ENCODE measurements around the gene GNAS-AS1.

Gene GNAS-AS1

DNA sequence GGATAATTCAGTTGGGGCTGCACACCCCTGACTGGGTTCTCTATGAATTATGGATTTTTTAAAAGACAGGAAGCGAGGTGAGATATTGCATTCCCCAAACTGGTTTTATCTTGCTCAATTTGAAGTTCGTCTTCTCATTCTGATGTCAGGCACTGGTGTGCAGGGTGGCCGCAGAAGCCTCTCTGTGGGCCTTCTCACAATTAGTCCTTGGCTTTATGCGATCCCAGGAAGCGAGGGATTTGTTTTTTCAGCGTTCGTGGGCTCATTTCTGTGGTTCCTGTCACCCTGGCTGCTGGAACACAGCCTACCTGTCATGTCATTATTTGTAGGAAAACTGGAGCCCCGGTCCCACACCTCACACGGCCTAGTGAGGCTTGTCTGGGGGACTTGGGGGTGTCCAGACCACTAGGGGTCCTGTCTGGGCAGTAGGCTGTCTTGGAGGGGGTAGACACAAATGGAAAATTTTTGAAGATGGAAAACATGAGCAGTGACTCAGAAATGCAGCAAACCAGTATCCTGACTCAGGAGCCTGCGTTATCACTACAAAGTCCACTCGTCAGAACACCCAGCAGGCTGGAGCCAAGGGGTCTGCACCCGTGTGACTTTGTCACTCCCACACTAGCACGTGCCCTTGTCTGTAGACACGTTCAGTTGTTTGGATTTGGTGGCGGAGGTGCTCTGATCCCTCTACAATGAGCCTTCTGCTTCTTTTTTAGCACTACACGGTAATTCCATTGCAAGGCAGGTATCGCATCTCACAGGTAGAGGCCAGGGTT, 42.2 kb downstream of the GNAS-AS1 start:
- no peak for DNase-seq (ENCODE audit: low spot score)

DNA sequence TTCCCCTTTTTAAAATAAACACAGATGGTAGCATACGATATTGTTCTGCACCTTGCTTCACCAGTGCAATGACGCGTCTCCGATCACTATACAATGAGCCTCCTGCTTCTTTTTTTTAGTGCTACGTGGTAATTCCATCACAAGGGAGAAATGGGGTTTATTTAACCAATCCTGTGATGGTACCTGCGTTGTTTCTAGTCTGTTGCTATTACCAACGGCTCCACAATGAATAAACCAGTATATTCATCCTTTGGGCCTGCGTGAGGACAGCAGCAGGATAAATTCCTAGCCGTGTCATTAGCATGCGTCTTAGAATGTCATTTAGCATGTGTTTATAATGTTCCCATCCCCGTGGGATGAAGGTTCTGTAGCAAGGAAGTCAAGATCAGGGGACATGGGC, 42.9 kb downstream of the GNAS-AS1 start:
- no peak for DNase-seq (ENCODE audit: low spot score)

DNA sequence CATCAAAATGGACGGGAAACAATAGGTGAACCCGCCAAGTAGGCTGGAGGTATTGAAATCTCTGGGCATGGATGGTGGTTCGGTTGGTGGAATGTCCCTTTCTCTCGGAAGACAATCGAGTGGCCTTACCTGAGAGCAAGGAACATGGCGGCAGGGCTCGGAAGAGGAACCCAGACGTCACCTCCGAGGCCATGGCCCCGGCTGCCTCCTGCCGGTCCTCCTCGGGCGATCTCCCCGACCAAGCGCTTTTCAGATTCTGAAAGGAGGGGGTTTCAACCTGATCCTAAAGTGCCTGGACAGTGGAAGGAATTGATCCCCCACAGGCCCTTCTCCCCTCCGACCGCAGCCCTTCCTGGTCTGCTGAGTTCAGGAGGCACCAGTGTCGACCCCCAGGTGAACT, 47.2 kb downstream of the GNAS-AS1 start:
- DNase-seq (ENCODE audit: low spot score) = no peak

DNA sequence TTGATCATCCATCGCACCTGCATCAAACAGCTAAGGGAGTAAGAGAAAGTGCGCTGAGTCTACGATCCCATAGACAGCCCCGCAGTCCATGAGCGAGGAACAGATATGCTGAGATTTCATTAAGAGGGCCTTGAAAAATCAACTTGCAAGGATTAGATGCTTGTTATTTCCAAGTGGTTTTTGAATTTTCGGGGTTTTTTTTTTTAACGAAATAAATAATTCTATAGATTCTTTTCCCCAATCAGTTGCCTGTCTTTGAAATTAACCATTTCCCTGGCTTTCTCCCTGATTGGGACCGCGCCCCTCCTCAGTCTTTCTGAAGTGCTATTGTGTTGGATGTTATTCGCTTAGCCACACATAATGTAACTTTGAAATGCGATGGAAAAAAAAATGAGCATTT, 48.6 kb downstream of the GNAS-AS1 start:
- DNase-seq (ENCODE audit: low spot score) = no peak

DNA sequence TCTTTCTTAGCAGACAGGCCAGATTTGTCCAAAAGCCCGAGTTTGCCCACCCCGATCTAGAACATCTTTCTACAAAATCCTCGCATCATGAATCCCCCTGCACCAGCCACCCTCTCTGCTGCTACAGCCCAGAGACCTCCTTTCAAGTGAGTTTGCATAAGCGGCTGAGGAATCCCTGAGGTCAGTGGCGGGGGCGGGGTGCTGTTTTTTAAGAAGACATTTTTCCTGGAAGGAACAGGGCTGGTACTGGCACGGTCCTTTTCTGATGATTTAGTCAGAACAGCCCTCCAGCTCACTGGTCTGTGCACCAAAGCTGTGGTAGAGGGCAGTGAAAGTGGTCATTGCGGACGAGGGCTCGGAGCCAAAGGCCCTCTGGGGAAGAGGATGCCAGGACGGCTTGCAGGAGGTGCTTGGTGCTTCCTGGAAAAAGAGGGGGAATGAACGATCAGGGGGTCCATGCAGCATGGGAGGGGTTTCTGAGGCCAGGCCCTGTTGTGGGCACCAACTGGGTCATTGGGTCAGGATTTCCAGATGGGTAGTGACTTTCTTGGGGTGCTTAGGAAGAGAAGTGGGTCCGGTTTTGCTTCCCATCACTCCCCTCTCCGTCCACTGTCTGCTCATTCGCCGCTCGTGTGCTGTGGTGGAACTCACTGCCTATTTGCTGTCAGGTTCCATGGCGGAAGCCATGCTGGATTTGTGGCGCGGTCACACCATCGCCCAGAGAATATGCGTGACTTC, 50.4 kb downstream of the GNAS-AS1 start:
- DNase-seq (ENCODE audit: low spot score) = no peak

DNA sequence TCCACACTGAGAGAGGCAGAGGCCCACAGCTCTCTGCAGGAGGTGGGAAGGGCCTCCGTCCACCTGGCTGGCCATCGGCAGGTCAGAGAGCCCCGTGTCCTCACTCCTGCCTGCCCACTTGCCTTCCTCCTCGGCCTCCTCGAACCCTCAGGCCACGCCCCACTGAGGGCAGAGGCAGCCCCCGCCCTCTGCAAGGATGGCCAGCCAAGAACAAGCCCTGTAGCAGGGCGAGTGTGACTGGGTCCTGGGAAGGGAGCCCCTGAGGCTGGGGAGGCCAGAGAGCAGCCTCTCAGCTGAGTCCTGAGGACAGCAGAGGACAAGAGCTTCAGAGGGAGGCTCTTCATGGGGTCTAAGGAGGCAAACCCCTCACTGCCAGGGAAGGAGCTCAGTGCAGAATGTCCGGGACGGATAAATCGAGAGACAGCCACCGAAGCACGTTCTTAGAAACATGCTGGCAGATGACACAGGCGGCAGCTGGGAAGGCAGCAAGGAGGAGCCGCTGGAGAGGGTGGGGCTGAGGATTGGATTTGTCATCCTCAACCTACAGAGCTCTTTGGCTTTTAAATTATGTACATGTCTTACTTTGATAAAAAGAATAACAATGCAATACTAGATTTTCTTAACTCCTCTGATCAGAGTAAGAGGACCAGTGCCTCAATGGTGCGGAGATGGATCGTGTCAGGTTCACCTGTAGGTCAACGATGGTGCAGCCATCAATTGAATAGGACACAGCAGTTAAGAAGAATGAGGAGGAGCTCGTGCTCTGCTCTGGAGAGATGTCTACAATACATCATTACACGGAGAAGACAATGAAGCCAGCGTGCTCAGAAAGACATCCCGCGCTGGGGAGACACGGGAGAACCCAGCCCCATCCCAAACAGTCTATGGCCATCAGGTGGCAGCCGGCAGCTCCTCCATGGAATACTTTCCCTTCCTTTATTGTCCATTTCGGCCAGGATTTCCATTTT, 53.0 kb downstream of the GNAS-AS1 start:
- no peak for DNase-seq (ENCODE audit: low spot score)

DNA sequence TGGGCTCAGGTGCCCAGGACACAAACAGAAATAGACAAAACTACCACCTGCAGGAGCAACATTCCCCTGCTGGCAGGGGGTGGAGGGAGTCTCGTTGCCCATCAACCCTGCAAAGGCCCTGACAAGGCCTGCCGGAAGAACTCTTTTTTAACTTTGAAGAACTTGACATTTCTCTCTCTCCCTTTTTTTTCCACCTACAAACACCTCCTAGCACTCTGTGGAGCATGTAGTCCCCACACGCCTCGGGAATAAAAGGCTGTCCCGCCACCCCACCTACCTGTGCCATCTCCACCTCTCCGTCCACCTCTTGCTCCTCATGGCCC, 54.8 kb downstream of the GNAS-AS1 start:
- no peak for DNase-seq (ENCODE audit: low spot score)

DNA sequence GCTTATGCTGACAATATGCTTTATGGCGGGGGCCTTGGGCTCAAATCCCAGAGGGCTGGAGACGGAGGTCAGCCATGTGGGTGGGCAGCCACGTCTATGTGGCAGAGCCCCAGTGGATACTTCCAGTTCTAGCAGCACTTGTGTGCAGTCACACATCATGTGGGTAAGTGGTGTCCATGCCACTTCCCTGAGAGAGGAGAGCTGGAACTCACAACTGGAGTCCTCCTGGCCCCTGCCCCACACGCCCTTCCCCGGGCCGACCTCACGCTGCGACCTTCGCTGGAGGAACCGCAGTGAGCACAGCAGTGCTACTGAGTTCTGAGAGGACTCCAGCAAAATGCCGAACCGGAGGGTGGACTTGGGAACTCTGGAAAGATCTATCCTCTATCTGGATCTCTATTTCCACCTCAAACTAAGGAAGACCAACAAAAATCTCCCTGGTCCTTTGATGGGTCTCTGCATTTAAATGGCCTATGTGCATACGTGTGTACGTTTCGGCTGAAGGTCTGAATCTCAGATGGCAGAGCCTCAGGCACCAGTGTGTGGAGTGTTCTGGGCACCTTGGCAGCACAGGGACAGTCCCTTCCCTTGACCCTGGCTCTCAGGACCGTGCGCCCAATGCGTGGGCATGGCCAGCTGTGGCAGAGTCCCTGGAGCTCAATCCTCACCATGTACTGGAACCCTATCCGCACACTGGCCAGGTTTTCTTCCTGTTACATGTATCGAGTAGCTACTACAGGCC, 55.4 kb downstream of the GNAS-AS1 start:
- DNase-seq (ENCODE audit: low spot score) = no peak

DNA sequence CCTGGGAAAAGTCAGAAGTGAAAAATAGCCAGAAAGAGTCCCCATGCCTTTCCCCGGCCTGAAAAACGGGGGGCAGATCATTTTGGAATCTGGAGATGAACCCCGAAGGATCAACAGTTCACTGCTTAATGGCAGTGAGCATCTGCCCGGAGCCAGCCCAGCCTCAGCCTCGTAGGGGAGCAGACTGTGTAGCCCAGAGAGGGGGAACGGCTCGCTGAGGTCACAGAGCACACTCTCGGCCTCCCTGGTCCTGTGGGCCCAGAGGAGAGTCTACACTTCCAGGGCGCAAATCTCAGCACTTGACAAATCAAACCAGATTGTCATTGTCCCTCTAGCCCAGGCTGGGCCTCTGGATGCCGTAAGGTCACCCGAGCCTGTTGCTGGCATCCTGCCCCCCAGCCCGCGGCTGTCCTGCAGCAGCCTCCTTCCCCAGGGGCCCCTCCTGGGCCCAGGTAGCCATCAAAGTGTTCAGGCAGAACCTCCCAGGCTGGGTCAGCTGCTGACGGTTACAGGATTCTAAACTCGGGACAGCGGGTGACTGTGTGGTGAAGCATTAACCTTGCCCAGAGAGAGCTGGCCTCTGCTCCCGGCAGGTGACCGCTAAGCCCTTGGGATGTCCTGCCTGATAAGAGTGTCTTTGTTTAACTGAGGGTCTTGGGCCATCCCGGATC, 56.1 kb downstream of the GNAS-AS1 start:
- DNase-seq (ENCODE audit: low spot score) = no peak

DNA sequence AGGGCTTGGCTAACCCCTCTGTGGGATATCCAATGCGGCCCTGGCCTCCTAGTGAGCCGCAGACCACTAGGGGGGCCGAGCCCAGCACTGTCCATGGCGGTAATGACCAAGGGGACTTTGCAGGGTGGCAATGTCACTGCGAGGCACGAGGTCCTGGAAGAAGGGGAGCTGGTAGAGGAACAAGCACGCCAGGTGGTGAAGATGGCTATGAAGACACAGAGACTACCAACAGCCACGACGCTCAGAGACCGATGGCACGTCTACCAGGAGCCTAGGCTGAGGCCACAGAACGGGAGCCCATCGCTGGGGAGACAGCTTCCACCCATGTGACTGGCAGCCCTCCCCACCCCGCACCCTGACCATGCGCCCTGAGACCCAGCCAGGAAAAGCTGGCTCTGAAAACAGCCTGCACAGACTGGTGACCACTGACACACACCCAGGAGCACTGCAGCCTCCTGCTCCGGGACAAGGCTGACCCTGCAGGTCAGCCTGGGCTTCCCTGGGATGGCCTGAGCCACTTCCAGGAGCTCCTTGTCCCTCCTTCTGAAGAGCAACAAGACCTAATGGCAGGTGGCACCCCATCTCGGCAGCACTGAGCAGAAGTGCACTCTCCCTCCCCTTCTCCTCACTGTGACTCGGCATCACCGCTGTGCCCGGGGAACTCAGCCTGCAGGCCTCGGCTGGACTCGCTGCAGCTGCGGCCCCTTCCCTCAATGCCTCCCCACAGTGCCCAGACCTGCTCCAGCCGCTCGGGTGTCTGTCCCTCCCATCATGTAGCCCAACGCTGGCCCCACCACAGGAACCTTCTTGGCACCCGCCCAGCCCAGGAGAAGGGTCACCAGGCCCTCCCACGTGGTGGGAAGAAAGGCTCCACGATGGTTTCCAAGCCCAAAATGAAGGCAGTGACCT, 56.9 kb downstream of the GNAS-AS1 start:
- DNase-seq (ENCODE audit: low spot score) = no peak

DNA sequence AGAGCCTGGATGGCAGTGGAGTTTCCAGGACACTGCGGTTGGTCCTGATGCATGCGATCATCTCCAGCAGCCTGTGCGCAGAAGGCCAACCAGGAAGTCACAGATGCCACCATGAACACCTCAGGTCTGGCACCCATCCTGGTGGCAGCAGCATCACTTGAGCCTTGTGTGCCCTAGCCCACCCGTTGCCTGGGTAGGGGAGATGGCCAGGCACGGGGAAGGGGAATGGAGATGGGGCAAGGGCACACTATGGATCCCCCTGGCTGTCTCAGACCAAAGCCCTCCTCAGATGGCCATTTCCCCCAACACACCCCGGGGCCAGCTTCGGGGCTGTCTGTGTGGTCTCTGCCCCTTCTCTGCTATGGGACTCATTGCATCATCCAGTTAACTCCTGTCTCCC, 58.3 kb downstream of the GNAS-AS1 start:
- no peak for DNase-seq (ENCODE audit: low spot score)

DNA sequence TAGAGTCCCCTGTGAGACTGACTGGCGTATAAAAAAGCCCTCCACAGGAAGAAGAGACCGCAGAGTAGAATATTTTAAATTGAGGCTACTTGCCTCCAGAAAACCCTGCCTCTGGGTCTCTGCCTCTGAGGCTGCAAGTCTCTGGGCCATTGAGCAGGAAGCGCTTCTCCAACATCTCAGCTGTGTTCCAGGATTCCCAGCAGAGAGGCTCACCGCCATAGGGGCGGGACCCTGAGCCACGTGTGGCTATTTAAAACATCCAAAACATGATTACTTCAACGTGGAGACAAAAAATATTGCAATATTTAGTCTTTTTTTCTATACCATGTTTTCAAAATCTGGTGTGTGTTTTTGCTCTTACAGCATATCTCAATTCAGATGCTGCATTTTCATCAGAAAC, 59.4 kb downstream of the GNAS-AS1 start:
- DNase-seq (ENCODE audit: low spot score) = no peak

DNA sequence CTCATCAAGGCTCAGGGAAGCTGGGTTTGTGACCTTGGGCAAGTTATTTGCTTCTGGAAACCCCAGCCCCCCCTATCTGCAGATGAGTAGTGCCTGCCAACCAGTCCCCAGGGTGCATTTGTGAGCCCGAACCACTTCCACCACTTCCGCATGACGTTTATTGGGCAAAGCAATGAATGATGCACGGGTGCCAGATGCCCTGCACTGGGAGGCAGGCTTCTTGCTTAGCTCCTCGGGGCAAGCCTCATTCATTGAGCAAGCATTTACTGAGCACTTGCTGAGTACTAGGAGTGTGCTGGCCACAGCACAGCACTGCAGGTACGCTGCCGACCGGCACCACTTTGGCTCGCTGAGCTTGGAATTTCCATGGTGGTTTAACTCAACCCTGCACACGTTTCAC, 60.2 kb downstream of the GNAS-AS1 start:
- no peak for DNase-seq (ENCODE audit: low spot score)

DNA sequence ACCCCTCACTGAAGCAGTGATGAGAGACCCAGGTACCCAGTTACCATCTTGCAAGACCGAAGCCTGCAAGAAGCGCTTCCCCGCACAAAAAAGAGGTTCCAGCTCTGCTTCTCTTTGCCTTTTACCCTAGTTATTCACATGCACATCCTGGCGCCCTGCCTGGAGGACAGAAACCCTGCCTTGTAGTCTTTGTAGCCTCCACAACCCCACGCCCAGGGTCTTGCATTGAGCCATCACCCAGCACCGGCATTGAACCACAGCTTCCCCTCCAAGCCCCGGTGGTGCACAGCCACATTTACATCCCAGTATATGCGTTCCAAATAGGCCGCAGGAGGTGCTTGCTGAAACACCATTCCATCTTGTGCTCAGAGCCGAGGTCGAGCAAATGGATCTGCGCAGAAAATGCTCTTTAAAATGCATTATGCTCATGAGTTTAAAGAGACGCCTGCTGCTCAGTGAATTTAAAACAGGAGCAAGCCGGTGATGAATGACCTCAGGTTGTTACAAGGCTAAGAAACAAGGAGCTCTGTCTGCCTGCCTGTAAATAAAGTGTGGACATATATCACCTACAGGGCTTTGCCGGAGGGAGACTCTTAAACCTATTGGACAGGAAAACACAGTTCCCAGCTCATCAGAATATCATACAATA, 61.7 kb downstream of the GNAS-AS1 start:
- DNase-seq (ENCODE audit: low spot score) = no peak

DNA sequence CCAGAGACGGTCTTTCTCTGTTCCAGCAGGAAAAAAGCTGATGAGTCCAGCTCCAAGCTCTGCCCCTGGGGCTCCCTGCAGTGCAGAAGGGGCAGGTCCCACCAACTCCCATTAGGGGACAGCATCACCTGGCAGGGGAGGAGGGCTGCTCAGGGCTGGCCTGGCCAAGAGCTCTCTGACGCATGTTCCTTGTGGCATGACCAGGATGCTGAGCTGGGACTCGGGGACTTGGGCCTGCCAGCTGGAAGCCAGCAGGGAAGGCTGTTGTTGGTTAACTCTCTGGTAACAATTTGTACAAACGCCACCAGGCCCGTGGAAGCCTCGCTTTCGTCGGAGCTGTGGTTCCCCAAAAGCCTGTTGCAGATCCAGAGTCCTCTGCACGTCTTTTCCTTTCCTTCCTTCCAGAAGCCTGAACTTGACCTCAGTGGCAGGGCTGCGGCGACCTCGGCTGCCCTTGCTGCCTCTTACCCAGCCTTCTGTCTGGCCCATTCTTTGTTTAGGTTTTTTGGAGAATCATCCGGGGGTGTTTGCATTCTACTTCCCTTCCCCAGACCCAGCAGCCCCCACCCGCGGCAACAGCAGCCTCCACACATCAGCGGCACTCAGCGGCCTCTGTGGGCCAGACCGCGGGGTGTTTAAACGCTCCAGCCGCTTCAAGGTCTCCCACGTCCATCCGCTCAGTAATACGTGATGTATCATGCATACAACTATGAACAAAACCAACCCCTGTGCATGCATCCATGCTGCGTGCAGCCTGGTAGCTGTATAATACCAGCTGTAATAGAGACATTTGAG, 63.3 kb downstream of the GNAS-AS1 start:
- no peak for DNase-seq (ENCODE audit: low spot score)

DNA sequence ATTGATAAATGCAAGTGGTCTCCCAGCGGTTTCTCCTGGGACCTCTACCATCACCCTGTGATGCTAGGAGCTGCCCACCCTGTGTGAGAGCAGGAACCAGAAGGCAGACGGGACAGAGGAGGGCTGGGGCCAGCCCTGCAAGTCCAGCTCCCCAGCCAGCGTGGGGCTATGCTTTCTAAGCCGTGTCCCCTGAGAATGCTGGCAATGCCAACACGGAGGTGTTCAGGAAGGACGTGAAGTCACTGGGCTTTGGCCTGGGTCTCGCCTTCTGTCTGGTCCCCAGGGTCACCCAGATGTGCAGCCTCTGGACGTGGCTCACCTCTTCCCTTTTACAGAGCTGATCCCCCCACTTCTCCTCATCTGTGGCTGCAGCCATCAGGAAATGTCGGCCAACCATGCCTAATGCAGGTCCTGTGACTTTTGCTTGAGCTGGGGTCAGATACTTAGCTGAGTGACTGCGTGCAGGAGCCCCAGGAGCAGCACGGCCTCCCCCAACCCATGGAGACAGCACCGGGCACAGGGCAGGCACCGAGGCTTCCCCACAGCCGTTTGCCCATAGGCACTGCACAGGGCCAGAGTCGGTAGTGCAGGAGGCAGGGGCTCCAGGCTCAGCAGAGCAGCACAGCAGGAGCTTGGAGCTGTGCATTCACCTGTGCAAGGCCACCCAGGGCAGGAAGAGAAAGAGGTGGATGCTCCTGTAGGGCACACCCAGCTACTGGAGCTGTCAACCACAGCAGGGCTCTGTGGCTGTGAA, 66.2 kb downstream of the GNAS-AS1 start:
- DNase-seq (ENCODE audit: low spot score) = no peak

DNA sequence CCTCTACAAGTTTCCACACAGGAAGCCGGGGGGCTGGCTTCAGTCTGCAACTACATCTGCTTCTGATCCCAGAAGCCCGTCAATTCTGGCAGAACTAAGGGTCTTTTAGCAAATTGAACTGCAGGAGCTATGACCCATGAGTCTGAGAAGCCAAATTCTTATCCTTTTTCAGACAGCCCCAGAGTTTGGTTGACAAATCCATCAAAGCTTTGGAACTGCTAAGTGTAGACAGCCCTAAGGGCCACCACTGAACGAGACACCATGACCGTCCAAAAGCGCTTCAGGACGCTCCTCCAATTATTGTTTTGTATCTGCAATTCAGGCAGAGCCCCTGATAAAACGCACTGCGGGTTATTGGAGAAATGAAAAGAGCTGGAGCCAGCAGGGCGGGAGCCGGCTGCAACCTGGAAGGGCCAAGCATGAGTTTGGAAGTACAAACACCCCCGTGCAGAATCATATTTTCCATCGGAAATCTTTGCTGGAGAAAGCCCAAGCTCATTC, 67.1 kb downstream of the GNAS-AS1 start:
- no peak for DNase-seq (ENCODE audit: low spot score)

DNA sequence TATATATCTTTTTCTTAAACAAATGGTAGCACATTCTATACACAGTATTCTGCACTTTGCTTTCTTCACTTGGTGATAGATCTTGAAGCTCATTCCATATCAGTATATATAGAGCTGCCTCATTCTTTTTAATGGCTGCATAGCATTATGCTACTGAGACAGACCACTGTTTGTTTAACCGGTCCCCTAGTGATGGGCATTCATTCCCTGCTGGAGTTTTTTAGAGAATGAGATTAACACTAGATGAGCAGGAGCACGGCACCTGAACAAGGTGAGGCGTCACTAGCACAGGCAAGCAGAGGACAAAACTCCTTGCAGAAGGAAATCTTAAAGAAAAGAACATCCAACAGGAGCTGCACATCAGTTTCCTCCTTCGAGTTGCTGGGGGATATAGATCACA, 69.6 kb downstream of the GNAS-AS1 start:
- no peak for DNase-seq (ENCODE audit: low spot score)

Measured in LoVo (cell line).